Fibroblast of skin of abdomen (primary cell): ENCODE data around the gene BCAS1.
"Not testable (repeated sequence)": the region's sequence is repeated elsewhere in the genome, so short reads cannot be mapped to it uniquely, and the experiment has no call there.

Source experiments
- DNase-seq: peaks from one replicate; pipeline ENCODE4 v3.0.0-alpha.2; 2013

Gene BCAS1

GRCh38 chr20:53939572-53940359 is 130.6 kb downstream of the BCAS1 start:
- peak; percentile 93 for DNase-seq

GRCh38 chr20:53939190-53939571 is 131.2 kb downstream of the BCAS1 start:
- DNase-seq = no peak

DNA sequence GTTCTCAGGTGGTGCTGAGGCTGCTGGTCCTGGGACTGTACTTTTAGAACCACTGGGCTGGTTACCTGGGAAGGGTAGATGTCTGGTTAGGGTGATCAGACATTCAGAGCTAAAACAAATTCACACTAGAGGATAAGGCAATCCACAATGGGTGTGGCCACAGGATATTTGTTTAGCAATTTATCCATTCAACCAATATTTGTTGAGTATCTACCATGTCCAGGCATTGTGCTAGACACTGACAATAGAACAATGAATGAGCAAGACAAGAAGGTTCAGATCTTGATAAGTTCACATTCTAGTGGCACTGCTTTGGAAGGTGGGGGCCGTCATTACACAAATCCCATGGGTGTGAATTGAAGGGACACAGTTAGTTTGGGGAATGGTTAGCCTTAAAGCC is 131.7 kb downstream of the BCAS1 start:
- DNase-seq = no peak

- no peak for DNase-seq
Measured at GRCh38 chr20:53937929-53938367, 132.4 kb downstream of the BCAS1 start.

GRCh38 chr20:53937339-53937741 is 133.1 kb downstream of the BCAS1 start:
- DNase-seq = no peak

DNA sequence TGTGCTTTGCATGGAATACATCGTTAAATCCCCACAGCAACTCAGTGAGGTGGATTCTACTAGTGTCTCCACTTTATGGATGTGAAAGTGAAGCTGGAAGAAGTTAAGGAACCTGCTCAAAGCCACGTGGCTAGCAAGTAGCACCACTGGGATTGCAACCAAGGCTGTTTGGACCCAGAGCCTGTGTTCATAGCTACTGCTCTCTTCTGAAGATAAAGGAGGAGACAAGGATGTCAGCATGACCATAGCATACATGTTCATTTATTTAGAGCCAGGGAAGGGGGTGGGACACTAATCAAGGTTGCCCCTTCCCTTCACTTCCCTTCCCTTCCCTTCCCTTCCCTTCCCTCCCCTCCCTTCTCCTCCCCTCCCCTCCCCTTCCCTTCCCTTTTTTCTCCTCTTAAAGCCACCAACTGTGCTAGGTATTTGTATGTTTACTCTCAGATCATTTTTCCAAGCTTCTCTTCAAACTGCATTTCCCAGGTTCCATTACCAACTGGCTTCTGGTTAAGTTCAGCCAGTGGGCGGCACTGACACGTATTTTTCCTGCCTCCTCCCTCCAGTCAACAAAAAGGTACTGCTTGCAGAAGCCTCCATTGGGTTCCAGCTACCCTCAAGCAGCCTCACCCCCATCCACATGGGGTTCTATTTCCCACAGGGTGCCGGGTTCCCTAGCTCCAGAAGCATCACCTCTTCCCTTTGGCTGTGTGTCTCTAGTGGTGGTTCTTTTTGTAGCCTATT is 134.9 kb downstream of the BCAS1 start:
- no peak for DNase-seq

- peak; percentile 92 for DNase-seq
Measured at GRCh38 chr20:53934421-53935343, 135.7 kb downstream of the BCAS1 start.

DNA sequence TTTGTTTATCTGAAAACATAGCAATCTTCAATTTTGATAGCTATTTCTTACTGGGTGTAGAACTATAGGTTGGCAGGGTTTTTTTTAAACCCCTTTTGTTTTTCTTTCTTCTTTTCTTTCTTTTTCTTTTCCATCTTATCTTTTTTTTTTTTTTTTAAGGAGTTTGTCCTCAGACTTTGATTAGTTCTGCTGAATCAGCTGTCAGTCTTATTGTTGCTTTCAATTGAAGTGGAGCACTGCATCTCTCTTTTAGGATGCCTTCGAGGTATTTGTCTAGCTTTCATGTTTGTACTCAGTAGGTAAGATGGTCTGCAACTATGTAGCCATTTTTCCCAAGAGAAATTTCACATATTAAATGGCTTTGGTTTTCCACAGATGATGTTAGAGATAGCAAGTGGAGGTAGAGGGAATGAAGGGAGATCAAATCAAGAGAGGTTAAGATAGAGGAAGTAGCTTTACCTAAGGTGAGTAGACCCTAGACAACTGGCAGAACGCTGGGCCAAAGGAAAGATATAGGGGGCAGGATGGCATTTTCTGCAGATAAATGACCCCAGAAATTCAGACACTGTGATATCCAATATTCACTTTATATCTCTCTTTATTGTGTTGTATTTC is 137.1 kb downstream of the BCAS1 start:
- DNase-seq = no peak

GRCh38 chr20:53932655-53933192 is 137.7 kb downstream of the BCAS1 start:
- not testable (repeated sequence) for DNase-seq

DNA sequence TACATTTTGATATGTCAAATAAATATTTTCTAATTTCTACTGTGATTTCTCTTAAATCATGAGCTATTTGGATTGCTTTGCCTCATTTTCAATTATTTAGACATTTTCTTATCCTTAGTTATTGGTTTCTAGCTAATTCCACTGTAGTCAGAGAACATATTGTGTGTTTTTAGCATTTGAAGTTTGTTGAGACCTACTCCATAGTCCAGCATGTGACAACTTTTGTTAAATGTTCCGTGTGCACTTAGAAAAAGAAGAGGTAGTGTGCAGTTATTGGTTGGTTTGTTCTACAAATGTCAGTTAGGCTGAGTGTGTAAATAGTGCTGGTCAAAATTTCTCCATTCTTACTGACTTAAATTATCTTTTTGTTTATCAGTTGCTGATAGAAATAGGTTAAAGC is 138.8 kb downstream of the BCAS1 start:
- DNase-seq = no peak

GRCh38 chr20:53930651-53931504 is 139.5 kb downstream of the BCAS1 start:
- peak; percentile 38 for DNase-seq

- no peak for DNase-seq
Measured at GRCh38 chr20:53929974-53930650, 140.3 kb downstream of the BCAS1 start.

DNA sequence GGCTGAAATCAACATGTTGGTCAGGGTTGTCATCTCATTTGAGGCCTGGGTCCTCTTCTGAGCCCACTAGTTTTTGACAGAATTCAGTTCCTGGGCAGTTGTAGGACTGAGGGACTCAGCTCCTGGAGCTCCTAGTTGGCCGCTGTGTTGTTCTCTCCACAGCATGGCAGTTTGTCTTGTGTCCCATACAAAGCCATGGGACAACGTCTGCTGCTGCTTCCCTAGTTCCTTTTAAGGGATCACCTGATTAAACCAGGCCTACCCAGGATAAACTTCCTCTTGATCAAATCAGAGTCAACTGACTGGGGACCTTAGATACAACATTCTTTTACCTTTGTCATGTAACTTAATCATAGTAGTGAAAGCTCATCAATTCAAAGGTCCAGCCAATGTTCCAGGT is 141.0 kb downstream of the BCAS1 start:
- no peak for DNase-seq

GRCh38 chr20:53927990-53928389 is 142.4 kb downstream of the BCAS1 start:
- no peak for DNase-seq

GRCh38 chr20:53926428-53927028 is 143.9 kb downstream of the BCAS1 start:
- peak; percentile 91 for DNase-seq

GRCh38 chr20:53925651-53926401 is 144.6 kb downstream of the BCAS1 start:
- no peak for DNase-seq

- DNase-seq = no peak
Measured at GRCh38 chr20:53923566-53924369, 146.6 kb downstream of the BCAS1 start.

DNA sequence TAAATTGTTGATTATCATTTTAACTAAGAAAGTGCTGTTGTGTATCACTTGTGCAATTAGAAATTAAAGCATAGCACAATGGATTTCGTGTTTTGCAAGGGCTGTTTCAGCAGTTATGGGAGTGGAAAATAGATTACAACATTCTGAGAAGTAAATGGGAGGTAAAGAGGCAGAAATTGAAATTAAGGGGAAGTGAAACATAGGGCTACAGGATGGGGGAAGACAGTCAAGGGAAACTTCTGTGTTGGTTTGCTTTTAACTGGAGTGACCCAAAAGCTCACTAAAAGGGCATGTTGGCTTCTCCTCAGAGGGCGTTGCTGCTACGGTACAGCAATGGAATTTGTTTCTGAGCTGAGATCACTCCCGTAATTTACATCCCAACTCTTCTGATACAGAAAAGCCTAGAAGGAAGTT is 147.5 kb downstream of the BCAS1 start:
- no peak for DNase-seq
